PC-3 (cell line): Measurements from ENCODE around the gene KDM4B. TPM values are rescaled to one million over a fixed set of nuclear protein-coding genes. Genes with fewer than 3 reads are reported as not detected.

ENCODE experiments used
- ATAC-seq: fragments of 200-7000 bp; cut with Tn5 transposase; 2 replicates; pipeline ENCODE4 v1.9.1; 2020; ENCODE audit warnings: mild to moderate bottlenecking, moderate library complexity
- BruUV-seq: library from RNA; stranded (reverse); fragments of 400-500 nt; replicated peaks from 2 replicates; lab custom pipeline; 2021; lab: Mats Ljungman, UMichigan
- CTCF ChIA-PET: fragments of 300-600 bp; sonication (Branson Sonifier 250); formaldehyde crosslinking; loops from one replicate; lab custom pipeline; 2022; ENCODE audit warnings: antibody characterized with exemption; lab: Charles Lee
- POLR2A ChIA-PET: fragments of 300-600 bp; sonication (Branson Sonifier 250); formaldehyde crosslinking; loops from one replicate; lab custom pipeline; 2022; ENCODE audit warnings: antibody characterized with exemption; ENCODE audit not compliant: unreplicated experiment; lab: Charles Lee
- DNase-seq: peaks from one replicate; pipeline ENCODE4 v3.0.0-alpha.2; 2015
- H2AFZ ChIP-seq: fragments of 300-600 bp; sonication (generic); 2 replicates; pipeline ENCODE4 v1.6.0; 2016; ENCODE audit warnings: antibody characterized with exemption, low read length
- H3F3A ChIP-seq: fragments of 300-600 bp; sonication (generic); one replicate; pipeline ENCODE4 v1.6.0; 2017; ENCODE audit warnings: antibody characterized with exemption, low read length, control low read depth, mild to moderate bottlenecking; ENCODE audit not compliant: unreplicated experiment
- H3K27ac ChIP-seq: fragments of 300-600 bp; sonication (generic); 2 replicates; pipeline ENCODE4 v1.5.1; 2016; ENCODE audit warnings: mild to moderate bottlenecking, low read length
- H3K27me3 ChIP-seq: fragments of 300-600 bp; sonication (generic); 2 replicates; pipeline ENCODE4 v1.6.1; 2016; ENCODE audit warnings: low read length, mixed read lengths
- H3K36me3 ChIP-seq: fragments of 300-600 bp; sonication (generic); 2 replicates; pipeline ENCODE4 v1.6.1; 2016; ENCODE audit warnings: low read depth, mixed run types, low read length, mixed read lengths
- H3K4me1 ChIP-seq: fragments of 300-600 bp; sonication (generic); 2 replicates; pipeline ENCODE4 v1.5.1; 2016; ENCODE audit warnings: low read length; ENCODE audit not compliant: insufficient read depth
- H3K4me2 ChIP-seq: fragments of 300-600 bp; sonication (generic); 2 replicates; pipeline ENCODE4 v1.6.0; 2016; ENCODE audit warnings: low read length
- H3K4me3 ChIP-seq: fragments of 300-600 bp; sonication (generic); 2 replicates; pipeline ENCODE4 v1.5.1; 2016; ENCODE audit warnings: mild to moderate bottlenecking, low read length, mixed read lengths
- H3K79me2 ChIP-seq: fragments of 300-600 bp; sonication (generic); 2 replicates; pipeline ENCODE4 v1.6.1; 2017; ENCODE audit warnings: low read length, mixed read lengths
- H3K9ac ChIP-seq: fragments of 300-600 bp; sonication (generic); 2 replicates; pipeline ENCODE4 v1.6.0; 2016; ENCODE audit warnings: mild to moderate bottlenecking, low read length
- H3K9me2 ChIP-seq: fragments of 300-600 bp; sonication (generic); replicated peaks from 2 replicates; pipeline ENCODE4 v1.6.1; 2016; ENCODE audit warnings: mixed run types, low read length, mixed read lengths
- H3K9me3 ChIP-seq: fragments of 300-600 bp; sonication (generic); 2 replicates; pipeline ENCODE4 v1.6.1; 2016; ENCODE audit warnings: low read length, mixed read lengths
- H4K20me1 ChIP-seq: fragments of 300-600 bp; sonication (generic); 2 replicates; pipeline ENCODE4 v1.6.1; 2016; ENCODE audit warnings: low read length, mixed read lengths
- EZH2 ChIP-seq: fragments of 300-600 bp; sonication (generic); IDR thresholded peaks from one replicate; pipeline ENCODE4 v1.6.1; 2017; ENCODE audit warnings: antibody characterized with exemption, mild to moderate bottlenecking, low read length; ENCODE audit not compliant: unreplicated experiment
- EZH2phosphoT487 ChIP-seq: fragments of 300-600 bp; sonication (generic); IDR thresholded peaks from 2 replicates; pipeline ENCODE4 v1.6.1; 2018; ENCODE audit warnings: mild to moderate bottlenecking, antibody characterized with exemption, low read length, borderline replicate concordance
- intact Hi-C: fragments of 100-400 bp; cut with micrococcal nuclease; formaldehyde crosslinking; loops from 2 replicates; pipeline ENCODE4 v1.9.0; 2023
- total RNA-seq: library from RNA; depleted of rRNA; stranded (reverse); fragments of >200 nt; gene quantifications from 2 replicates; pipeline ENCODE4 v1.2.3, GENCODE V29; 2014
- TF ChIP-seq, protein P1 (sequence below): fragments of 300-600 bp; sonication (generic); conservative IDR thresholded peaks from 2 replicates; pipeline ENCODE4 v1.5.1; 2017; ENCODE audit warnings: antibody characterized with exemption, low read depth, mild to moderate bottlenecking, low read length

The KDM4B gene
- total RNA-seq, 1 experiment from 2014 or later, result 19.8 TPM

DNA sequence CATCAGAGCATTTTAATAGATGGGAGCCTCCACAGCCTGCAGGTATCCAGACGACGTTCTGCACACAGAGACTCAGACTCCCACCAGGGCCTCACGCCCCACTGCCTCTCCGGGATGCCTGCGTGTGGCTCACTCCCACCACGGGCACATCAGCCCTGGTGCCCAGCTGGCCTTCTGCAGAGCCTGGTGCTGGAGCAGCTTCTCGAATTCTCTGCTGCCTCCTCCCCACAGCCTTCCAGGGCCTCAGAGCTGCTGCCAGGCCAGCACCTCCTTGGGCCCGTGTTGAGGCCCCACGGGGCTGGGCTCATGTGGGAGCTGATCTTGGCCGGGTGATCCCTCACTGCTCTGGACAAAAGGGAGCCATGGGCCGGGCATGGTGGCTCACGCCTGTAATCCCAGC, 90.9 kb downstream of the KDM4B start:
- ChIA-PET POLR2A (no interaction called here), CTCF (no interaction called here)
- ATAC-seq, result no peak
- Histone ChIP-seq H3K9ac (no peak overlapping the region), H3K27me3 (no peaks in the 10 kb centered on the region), H2AFZ (no peak overlapping the region), H3K79me2 (no peaks in the 10 kb centered on the region), H3F3A (no peaks in the 10 kb centered on the region), H4K20me1 (no peaks in the 10 kb centered on the region), H3K9me2 (no peaks in the 10 kb centered on the region), H3K27ac (no peak overlapping the region), H3K36me3 (peaks cover 7% of the 10 kb centered on the region; the same call in 1 of the 2 replicates), H3K4me1 (peaks cover 11% of the 10 kb centered on the region), H3K9me3 (no peaks in the 10 kb centered on the region), H3K4me2 (no peak overlapping the region), H3K4me3 (no peak overlapping the region)
- BruUV-seq, result no TSS peak
- TF ChIP-seq, protein P1, sequence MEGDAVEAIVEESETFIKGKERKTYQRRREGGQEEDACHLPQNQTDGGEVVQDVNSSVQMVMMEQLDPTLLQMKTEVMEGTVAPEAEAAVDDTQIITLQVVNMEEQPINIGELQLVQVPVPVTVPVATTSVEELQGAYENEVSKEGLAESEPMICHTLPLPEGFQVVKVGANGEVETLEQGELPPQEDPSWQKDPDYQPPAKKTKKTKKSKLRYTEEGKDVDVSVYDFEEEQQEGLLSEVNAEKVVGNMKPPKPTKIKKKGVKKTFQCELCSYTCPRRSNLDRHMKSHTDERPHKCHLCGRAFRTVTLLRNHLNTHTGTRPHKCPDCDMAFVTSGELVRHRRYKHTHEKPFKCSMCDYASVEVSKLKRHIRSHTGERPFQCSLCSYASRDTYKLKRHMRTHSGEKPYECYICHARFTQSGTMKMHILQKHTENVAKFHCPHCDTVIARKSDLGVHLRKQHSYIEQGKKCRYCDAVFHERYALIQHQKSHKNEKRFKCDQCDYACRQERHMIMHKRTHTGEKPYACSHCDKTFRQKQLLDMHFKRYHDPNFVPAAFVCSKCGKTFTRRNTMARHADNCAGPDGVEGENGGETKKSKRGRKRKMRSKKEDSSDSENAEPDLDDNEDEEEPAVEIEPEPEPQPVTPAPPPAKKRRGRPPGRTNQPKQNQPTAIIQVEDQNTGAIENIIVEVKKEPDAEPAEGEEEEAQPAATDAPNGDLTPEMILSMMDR, result no peak
- TF ChIP-seq EZH2, result no peak
- no peak for TF ChIP-seq EZH2phosphoT487
- no peak for DNase-seq
- intact Hi-C loops, result no loop called here

DNA sequence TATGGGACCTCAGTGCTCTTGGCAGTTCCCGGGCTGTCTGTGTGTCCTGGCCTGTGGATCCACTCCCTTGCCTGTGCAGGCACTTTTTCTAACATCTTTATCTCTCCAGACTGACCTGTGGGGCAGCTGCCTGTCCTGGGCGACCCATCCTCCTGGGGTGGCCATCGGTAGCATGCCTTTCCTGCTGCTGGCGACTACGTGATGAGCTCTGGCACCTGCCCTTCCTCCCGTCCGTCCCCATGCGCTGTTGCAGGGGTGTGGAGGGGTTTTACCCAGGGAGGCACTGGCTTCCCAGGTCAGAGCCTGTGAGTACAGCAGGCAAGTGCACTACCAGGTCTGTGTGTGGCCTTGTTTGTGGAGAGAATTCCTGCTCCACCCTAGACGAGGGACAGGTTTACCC, 93.3 kb downstream of the KDM4B start:
- BruUV-seq, result no TSS peak
- Histone ChIP-seq H3K4me3 (no peak overlapping the region), H3K79me2 (no peaks in the 10 kb centered on the region), H3K4me1 (peaks cover 11% of the 10 kb centered on the region), H3F3A (no peaks in the 10 kb centered on the region), H3K9me2 (no peaks in the 10 kb centered on the region), H4K20me1 (0 out of 2 replicates have a peak, but pooled peaks cover 1% of the 10 kb centered on the region), H3K36me3 (peaks cover 7% of the 10 kb centered on the region; the same call in 1 of the 2 replicates), H3K9me3 (no peaks in the 10 kb centered on the region), H2AFZ (no peak overlapping the region), H3K27me3 (no peaks in the 10 kb centered on the region), H3K27ac (no peak overlapping the region), H3K4me2 (no peak overlapping the region), H3K9ac (no peak overlapping the region)
- ChIA-PET CTCF (no interaction called here), POLR2A (no interaction called here)
- ATAC-seq (no peak), DNase-seq (no peak)
- TF ChIP-seq EZH2phosphoT487 (no peak), EZH2 (no peak)
- TF ChIP-seq, protein P1, result no peak
- intact Hi-C loops, result no loop called here

DNA sequence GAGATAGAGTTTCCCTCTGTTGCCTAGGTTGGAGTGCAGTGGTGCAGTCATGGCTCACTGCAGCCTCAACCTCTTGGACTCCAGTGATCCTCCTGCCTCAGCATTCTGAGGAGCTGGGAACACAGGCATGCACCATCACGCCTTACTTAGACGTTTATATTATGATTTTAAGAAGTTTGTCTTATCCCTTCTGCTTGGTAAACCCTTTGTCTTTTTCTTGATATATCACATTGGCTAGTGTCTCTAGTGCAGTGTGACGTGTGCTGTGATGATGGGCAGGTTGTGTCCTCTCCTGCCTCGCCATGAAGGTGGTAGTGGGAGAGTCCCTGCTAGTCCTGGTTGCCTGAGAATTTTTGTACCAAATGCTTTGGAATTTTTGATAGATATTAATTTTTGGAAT, 93.9 kb downstream of the KDM4B start:
- intact Hi-C loops, result no loop called here
- Histone ChIP-seq H3K36me3 (peaks cover 5% of the 10 kb centered on the region; the same call in 1 of the 2 replicates), H4K20me1 (0 out of 2 replicates have a peak, but pooled peaks cover 3% of the 10 kb centered on the region), H3K4me1 (peaks cover 11% of the 10 kb centered on the region), H3K79me2 (no peaks in the 10 kb centered on the region), H3K9me3 (no peaks in the 10 kb centered on the region), H3K4me2 (no peak overlapping the region), H3K4me3 (no peak overlapping the region), H3K27me3 (no peaks in the 10 kb centered on the region), H3K27ac (no peak overlapping the region), H3K9ac (no peak overlapping the region), H3K9me2 (no peaks in the 10 kb centered on the region), H3F3A (no peaks in the 10 kb centered on the region), H2AFZ (no peak overlapping the region)
- TF ChIP-seq, protein P1, result no peak
- TF ChIP-seq EZH2phosphoT487 (no peak), EZH2 (no peak)
- BruUV-seq, result no TSS peak
- no peak for DNase-seq
- CTCF ChIA-PET, result no interaction called here
- POLR2A ChIA-PET, result no interaction called here
- ATAC-seq, result no peak
